ENCODE results near the gene RAB31. TPM values are rescaled to one million over a fixed set of nuclear protein-coding genes. Genes with fewer than 3 reads are reported as not detected.

Gene RAB31
- total RNA-seq, 2 donors from 2014 or later = 4.3 to 8.0 TPM

DNA sequence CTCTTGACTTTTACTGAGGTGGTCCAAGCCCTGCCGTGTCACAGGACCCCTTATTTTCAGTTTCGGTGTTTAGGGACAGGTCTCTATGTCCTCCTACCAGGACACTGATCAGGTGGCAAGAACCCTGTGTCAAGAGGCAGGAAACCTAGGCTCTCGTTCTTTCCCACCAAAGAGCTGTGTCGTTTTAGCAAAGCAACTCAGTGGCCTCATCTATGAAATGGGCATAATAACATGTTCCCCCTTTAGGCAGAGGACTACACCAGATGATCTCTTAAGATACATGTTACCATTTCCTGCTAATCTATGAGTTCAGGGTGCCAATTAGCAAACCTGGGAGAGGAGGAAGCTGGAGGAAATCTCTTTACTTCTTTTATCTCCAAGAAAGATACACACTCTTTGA is 1.9 kb downstream of the RAB31 start:
- Histone ChIP-seq H3K36me3 (replicated peaks in 1 of 2; ENCODE audit: insufficient read depth in 1 of 2, low read depth in 2 of 2) (no peaks in the 10 kb centered on the region), H3K9me3 (no peaks in the 10 kb centered on the region), H3K27me3 (no peaks in the 10 kb centered on the region), H3K4me3 (no peak overlapping the region), H3K27ac (no peak overlapping the region), H3K4me1 (peaks cover 18% of the 10 kb centered on the region)
- intact Hi-C loops (cut with DNase I) = loop anchor here (10.0 kb wide), 1 partner anchor 105 kb away; no protein-coding TSS in a partner anchor
- 79 to 82% methylated on average over 4 of the region's 4 CpGs for WGBS, 2 donors
- ATAC-seq (no peak), DNase-seq (no peak)
- no peak for TF ChIP-seq POLR2A (IDR thresholded peaks at IDR 0.05)
- TF ChIP-seq, protein P1, sequence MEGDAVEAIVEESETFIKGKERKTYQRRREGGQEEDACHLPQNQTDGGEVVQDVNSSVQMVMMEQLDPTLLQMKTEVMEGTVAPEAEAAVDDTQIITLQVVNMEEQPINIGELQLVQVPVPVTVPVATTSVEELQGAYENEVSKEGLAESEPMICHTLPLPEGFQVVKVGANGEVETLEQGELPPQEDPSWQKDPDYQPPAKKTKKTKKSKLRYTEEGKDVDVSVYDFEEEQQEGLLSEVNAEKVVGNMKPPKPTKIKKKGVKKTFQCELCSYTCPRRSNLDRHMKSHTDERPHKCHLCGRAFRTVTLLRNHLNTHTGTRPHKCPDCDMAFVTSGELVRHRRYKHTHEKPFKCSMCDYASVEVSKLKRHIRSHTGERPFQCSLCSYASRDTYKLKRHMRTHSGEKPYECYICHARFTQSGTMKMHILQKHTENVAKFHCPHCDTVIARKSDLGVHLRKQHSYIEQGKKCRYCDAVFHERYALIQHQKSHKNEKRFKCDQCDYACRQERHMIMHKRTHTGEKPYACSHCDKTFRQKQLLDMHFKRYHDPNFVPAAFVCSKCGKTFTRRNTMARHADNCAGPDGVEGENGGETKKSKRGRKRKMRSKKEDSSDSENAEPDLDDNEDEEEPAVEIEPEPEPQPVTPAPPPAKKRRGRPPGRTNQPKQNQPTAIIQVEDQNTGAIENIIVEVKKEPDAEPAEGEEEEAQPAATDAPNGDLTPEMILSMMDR (IDR thresholded peaks at IDR 0.05) = no peak

DNA sequence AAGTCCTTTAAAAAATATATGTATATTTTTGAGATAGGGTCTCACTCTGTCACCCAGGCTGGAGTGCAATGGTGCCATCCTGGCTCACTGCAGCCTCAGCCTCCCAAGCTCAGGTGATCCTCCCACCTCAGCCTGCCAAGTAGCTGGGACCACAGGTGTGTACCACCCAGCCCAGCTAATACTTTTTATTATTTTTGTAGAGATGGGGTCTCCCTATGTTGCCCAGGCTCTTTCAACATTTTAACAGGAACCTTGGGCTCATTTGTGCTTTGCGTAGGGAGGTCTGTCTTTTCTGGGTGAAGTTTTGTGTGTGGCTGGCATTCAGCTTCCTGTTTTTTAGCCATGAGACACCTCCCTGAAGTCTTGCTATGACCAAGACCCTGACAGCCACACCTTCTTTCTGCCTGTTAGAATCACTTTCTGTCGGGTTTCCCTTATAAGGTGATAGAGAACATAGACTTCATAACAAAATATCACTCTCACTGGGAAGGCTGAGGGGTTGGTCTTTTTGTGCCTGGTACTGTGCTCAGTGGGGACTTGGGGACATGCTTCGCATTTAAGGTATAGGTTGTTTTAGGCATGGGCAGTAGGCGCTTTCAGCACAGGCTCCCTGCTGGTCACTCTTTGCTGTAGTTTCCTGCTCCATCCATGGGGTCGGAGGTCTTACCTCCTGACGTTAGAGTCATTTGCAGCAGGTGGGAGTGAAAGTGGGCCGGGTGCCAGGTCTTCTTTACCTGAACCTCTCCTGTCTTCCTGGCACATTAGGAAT is 3.4 kb downstream of the RAB31 start:
- peaks cover 18% of the 10 kb centered on the region for H3K4me1 ChIP-seq
- peak overlapping the region in 1 of 4 donors; percentile 17 for H3K27ac ChIP-seq
- H3K27me3 ChIP-seq = no peaks in the 10 kb centered on the region
- TF ChIP-seq, protein P1 (IDR thresholded peaks at IDR 0.05) = no peak
- no peak for TF ChIP-seq POLR2A (IDR thresholded peaks at IDR 0.05)
- no peak for ATAC-seq
- no peaks in the 10 kb centered on the region for H3K9me3 ChIP-seq
- no peaks in the 10 kb centered on the region for H3K36me3 ChIP-seq (replicated peaks in 1 of 2; ENCODE audit: insufficient read depth in 1 of 2, low read depth in 2 of 2)
- 58 to 68% methylated on average over 7 of the region's 7 CpGs for WGBS, 2 donors
- intact Hi-C loops (cut with DNase I) = loop anchor here (10.0 kb wide), 1 partner anchor 107 kb away; no protein-coding TSS in a partner anchor
- peak in 1 of 4 donors; percentile 48 for DNase-seq
- H3K4me3 ChIP-seq = no peak overlapping the region

DNA sequence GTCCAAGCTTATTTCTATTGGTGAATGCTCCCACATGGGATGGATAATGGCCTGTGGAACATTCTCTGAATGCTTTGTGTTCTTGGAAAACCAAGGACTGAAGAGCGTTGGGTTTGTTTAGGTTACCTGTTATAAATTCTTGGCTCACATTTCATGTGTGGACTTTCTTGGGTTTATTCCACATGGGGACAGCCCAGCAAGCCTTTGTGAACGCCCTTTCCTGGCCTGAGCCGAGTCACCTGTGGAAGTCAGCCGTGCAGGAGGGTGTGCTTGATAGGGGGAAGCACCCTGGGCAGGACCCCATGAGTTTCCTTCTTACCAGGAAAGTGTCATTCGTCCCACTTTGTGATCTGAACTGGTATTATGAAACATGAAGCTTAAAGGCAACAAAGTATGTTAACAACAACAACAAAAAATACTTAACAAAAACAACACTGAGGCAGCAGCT is 4.1 kb downstream of the RAB31 start:
- H3K9me3 ChIP-seq = no peaks in the 10 kb centered on the region
- WGBS, 2 donors = 40 to 49% methylated on average over 5 of the region's 5 CpGs
- no peaks in the 10 kb centered on the region for H3K27me3 ChIP-seq
- intact Hi-C loops (cut with DNase I) = loop anchor here (10.0 kb wide), 1 partner anchor 107 kb away; no protein-coding TSS in a partner anchor
- DNase-seq (no peak), ATAC-seq (no peak)
- H3K36me3 ChIP-seq (replicated peaks in 1 of 2; ENCODE audit: insufficient read depth in 1 of 2, low read depth in 2 of 2) = no peaks in the 10 kb centered on the region
- no peak overlapping the region for H3K27ac ChIP-seq
- H3K4me1 ChIP-seq = peaks cover 18% of the 10 kb centered on the region
- no peak overlapping the region for H3K4me3 ChIP-seq
- TF ChIP-seq, protein P1 (IDR thresholded peaks at IDR 0.05) = no peak
- no peak for TF ChIP-seq POLR2A (IDR thresholded peaks at IDR 0.05)

DNA sequence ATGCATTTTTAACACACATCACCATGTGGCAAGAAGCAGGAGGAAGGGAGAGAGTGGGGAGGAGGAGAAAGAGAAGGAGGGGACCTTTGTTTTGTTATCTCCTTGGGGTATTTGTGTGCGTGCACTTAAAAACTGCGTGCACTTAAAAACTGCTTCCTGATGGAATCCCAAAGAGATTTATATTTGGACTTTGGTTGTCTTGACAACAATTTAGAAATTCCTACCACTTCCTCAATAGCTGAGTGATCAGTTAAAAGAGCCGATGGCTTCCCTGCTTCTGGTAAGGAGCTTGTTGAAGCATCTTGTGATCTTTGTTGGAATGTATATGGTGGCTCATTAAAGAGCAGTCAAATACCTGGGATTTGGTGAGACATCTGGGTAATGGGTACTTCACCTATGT is 4.5 kb downstream of the RAB31 start:
- no peak for DNase-seq
- TF ChIP-seq POLR2A (IDR thresholded peaks at IDR 0.05) = no peak
- TF ChIP-seq, protein P1 (IDR thresholded peaks at IDR 0.05) = no peak
- Histone ChIP-seq H3K36me3 (replicated peaks in 1 of 2; ENCODE audit: insufficient read depth in 1 of 2, low read depth in 2 of 2) (no peaks in the 10 kb centered on the region), H3K4me3 (no peak overlapping the region), H3K27ac (no peak overlapping the region), H3K27me3 (no peaks in the 10 kb centered on the region), H3K4me1 (peaks cover 18% of the 10 kb centered on the region), H3K9me3 (no peaks in the 10 kb centered on the region)
- ATAC-seq = no peak
- 70 to 81% methylated on average over 3 of the region's 3 CpGs for WGBS, 2 donors
- intact Hi-C loops (cut with DNase I) = loop anchor here (10.0 kb wide), 1 partner anchor 108 kb away; no protein-coding TSS in a partner anchor
